NCI-H1105 (cell line): Measurements from ENCODE around the gene WDR91.

Experiments used
- DNase-seq: peaks from one replicate; lab custom pipeline; 2025; lab: John Stamatoyannopoulos, UW

The WDR91 gene

DNA sequence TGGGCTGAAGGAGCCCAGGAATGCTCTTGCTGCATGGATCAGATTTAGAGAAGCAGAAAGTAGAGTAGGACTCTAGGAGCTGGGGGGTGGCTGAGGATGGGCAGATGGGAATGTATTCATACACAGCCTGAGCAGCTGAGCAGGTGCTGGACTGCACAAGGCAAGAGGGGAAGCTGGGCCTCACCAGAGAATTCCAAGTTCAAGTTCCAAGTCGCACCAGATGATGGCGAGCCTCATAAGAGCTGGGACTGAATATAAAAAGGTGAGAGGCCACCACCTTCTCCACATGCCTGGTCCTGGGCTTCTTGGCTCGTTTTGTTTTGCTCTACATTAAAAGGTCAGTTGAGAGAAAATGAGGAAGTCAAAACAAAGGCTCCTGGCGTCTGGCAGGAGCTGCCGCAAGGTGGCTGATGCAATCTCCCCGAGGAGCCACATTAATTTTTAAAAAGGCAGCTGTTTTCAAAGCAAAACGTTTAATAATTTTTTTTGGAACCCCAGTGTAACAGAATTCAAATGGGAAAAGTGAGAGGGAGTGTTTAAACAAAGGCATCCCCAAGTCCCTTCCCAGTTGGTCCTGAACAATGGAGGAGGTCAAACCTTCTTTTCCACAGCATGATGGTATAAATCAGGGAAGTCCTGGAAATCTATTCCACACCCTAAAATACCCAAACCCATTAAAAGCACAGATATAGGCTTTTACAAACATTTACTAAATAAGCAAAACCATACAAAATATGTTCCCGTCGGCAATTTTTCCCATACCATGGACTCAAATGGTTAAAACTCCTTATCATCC, 50.3 kb downstream of the WDR91 start:
- DNase-seq: no peak

DNA sequence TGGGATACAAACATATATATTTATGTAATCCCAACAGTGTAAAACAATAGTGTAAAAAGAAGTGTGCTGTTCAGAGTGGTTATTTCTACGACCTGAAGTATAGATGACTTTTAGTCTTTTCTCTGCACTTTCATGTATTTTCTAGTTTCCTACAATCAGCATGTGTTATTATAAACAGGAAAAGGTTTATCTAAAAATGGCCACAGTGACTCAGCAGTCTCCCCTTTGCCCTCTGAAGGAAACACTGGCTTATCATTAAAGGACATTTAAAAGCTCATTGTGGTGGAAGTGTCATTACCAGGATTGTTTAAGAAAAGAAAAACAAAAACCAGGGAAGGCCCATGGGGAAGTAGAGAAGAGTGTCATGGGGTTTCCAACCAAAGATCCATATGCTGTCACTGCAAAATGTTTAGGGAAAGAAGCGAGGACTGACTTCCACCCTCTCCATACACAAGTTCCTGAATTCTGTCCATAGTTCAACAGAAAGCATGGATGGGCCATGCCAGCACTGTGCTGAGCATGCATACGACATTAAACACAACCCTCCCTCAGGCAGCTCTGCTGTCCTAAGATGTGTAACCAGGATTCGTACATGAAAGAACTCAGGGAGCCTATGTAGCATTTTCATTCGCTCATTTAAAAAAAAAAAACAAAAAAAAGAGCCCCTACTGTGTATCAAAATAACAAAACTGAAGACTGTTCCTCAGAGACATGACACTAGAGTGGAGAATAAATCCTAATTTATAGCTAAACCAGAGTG, 51.0 kb downstream of the WDR91 start:
- DNase-seq: no peak

GRCh38 chr7:135159359-135160085, 51.8 kb downstream of the WDR91 start:
- DNase-seq: no peak

DNA sequence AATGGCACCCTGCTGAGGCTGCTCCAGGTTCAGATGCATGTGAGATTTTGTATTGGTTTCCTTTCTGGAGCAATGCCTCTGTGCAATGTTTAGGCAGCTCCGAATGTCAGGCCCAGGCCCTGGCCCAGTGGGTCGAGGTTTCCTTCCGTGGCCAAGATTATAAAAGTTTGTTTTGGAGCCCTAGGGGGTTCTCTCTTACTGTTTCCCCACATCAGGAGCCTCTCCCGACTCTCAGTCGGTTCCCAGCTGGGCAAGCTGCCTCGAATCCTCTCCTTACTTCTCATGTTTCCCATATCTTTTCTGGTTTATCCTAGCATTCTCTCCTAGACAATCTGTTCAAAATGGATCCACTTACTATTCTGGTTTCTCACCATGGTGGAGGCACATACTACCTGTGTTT, 52.5 kb downstream of the WDR91 start:
- DNase-seq: no peak

- no peak for DNase-seq
These were observed 53.1 kb downstream of the WDR91 start for GRCh38 chr7:135158141-135158655.

- DNase-seq: no peak
These were observed 55.0 kb downstream of the WDR91 start for GRCh38 chr7:135156290-135156689.

DNA sequence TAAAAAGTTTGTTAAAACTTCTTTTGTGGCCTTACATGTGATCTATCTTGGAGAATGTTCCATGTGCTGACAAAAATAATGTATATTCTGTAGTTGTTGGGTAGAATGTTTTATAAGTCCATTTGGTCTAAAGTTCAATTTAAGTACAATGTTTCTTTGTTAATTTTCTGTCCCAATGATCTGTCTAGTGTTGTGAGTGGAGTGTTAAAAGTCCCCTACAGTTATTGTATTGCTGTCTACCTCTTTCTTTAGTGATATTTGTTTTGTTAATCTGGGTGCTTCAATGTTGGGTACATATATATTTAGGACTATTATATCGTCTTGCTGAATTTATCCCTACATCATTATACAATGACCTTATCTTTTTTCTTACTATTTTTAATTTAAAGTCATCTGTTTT, 56.6 kb downstream of the WDR91 start:
- no peak for DNase-seq

DNA sequence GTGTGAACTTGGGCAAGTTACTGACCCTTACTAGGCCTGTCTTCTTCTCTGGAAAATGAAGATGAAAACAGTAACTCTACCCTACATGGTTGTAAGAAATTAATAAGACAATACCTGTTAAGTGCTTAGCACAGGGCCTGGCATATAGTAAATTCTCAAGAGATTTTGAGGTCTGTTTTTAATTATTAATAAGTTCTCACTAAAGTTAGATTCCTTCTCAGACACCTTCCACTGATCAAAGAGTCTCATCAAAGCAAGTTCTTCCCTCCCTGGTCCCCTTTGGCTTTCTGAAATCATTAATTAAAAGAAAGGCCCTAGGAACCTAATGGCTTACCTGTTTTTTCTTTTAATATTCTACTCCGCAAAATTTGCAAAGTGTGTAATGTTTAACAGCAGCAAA, 58.9 kb downstream of the WDR91 start:
- no peak for DNase-seq

- no peak for DNase-seq
These were observed 59.8 kb downstream of the WDR91 start for GRCh38 chr7:135151533-135151932.

DNA sequence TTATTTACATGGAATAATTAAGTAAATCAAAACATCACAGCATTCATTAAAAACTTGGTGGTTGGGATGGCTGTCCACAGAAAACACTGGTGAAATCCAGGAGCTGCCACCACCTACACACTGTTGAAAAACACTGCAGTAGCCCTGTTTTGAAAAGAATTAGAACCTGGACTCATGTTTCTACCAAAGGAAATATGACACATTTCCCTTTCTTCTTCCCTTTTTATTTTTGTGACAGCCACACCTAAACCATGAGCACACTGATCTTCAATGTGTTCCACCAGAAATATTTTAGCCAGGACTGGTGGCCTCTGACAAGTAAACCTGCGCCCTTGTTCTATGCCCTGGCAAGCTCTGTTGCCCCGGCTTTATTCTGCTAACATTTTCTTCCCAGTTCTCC, 60.2 kb downstream of the WDR91 start:
- no peak for DNase-seq

GRCh38 chr7:135150072-135150782, 61.1 kb downstream of the WDR91 start:
- DNase-seq: no peak

GRCh38 chr7:135147899-135148721, 63.2 kb downstream of the WDR91 start, which contains the start of gene TMEM140:
Gene TMEM140, plus strand, starts transcription at chr7:135148072. Its CDS starts 16,370 bp downstream, at chr7:135164442.
- DNase-seq: no peak

DNA sequence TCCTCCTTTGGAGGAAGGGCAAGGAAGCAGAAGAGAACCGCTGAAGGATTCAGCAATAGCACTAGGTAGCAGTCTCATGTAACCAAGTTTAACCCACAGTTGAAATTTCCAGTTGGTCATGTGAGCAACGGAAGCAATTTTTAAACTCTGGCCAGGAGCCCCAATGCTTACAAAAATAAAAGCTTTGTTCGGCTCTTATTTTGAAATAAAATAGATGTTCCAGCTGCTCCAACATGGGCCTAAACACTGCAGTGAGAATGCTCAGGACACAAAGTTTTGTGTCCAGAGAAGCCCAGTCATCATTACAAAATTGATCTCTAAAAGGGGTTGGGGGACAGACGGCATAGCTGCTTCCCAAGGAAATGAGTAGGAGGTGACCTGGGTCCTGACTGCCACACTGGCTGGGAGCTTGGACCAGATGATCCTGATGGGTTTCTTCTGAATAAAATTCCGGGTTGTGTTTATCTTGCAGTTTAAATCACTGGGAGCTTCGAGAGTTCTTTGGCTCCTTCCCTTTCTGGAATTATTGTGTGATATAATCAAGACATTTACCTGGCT, 63.9 kb downstream of the WDR91 start:
- DNase-seq: no peak

GRCh38 chr7:135143885-135144668, 67.2 kb downstream of the WDR91 start:
- DNase-seq: no peak
